22Rv1 (cell line): Measurements from ENCODE around the gene MT4.
"Not testable (repeated sequence)": the region's sequence is repeated elsewhere in the genome, so short reads cannot be mapped to it uniquely, and the experiment has no call there.

ENCODE experiments used
- H3K27ac ChIP-seq: fragments of 450-650 bp; 2 replicates; pipeline ENCODE4 v1.5.1; 2017
- CTCF ChIP-seq: fragments of 450-650 bp; IDR thresholded peaks from 2 replicates; pipeline ENCODE4 v1.5.1; 2017; ENCODE audit warnings: mild to moderate bottlenecking
- ZFX ChIP-seq: fragments of 450-650 bp; IDR thresholded peaks from 2 replicates; pipeline ENCODE4 v1.6.1; 2017; ENCODE audit warnings: antibody characterized with exemption, borderline replicate concordance

The MT4 gene

GRCh38 chr16:56577300-56577625 lies 12.4 kb downstream of the MT4 start:
- TF ChIP-seq ZFX = no peak
- peak; percentile 56 for TF ChIP-seq CTCF
- no peak overlapping the region for H3K27ac ChIP-seq

GRCh38 chr16:56580391-56581048 lies 15.6 kb downstream of the MT4 start:
- H3K27ac ChIP-seq = no peak overlapping the region
- TF ChIP-seq CTCF = no peak
- TF ChIP-seq ZFX = no peak

GRCh38 chr16:56582911-56583310 lies 18.0 kb downstream of the MT4 start:
- H3K27ac ChIP-seq = not testable (repeated sequence)

GRCh38 chr16:56583351-56584168 lies 18.7 kb downstream of the MT4 start:
- TF ChIP-seq ZFX (no peak), CTCF (no peak)
- no peak overlapping the region for H3K27ac ChIP-seq

GRCh38 chr16:56584276-56584675 lies 19.4 kb downstream of the MT4 start:
- H3K27ac ChIP-seq = no peak overlapping the region
- TF ChIP-seq CTCF (no peak), ZFX (no peak)

- TF ChIP-seq ZFX = no peak
- no peak for TF ChIP-seq CTCF
- no peak overlapping the region for H3K27ac ChIP-seq
These were observed 23.9 kb downstream of the MT4 start for GRCh38 chr16:56588781-56589140.

- TF ChIP-seq ZFX = no peak
- peak; percentile 22 for TF ChIP-seq CTCF
- H3K27ac ChIP-seq = no peak within 1 kb of the TSS
These were observed 24.5 kb downstream of the MT4 start, which contains the start of gene MT3 for GRCh38 chr16:56589141-56590039. Gene MT3 (plus strand): TSS chr16:56589528. CDS start chr16:56589591, 63 bp downstream.
